GM12801 (cell line): ENCODE results near the gene CCDC182.

Source experiments
- CTCF ChIP-seq: IDR thresholded peaks from one replicate; pipeline ENCODE4 v1.5.1; 2011; ENCODE audit warnings: control low read depth; ENCODE audit not compliant: insufficient read length; ENCODE audit errors: extremely low read depth

Gene CCDC182

DNA sequence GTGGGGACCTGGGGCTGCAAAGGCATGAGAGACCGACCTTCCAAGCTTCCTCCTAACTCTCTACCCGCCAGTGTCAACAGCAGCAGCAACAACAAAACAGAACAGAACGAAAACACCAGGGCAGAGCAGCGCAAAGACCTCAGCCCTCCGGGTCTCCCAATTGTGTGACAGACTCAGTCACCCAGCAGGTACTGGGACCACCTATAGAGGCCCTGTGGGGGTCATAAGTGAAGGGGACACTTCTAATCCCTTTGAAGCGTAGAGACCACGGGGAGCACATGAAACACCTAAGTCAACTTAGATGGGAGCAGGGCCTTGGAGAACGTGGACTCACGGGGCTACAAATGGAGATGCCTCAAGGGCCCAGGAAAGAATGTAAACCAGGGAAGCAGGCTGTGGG, 12.6 kb upstream of the CCDC182 start:
- TF ChIP-seq CTCF, result no peak

- no peak for TF ChIP-seq CTCF
Measured at GRCh38 chr17:57756951-57757350, 11.9 kb upstream of the CCDC182 start.

DNA sequence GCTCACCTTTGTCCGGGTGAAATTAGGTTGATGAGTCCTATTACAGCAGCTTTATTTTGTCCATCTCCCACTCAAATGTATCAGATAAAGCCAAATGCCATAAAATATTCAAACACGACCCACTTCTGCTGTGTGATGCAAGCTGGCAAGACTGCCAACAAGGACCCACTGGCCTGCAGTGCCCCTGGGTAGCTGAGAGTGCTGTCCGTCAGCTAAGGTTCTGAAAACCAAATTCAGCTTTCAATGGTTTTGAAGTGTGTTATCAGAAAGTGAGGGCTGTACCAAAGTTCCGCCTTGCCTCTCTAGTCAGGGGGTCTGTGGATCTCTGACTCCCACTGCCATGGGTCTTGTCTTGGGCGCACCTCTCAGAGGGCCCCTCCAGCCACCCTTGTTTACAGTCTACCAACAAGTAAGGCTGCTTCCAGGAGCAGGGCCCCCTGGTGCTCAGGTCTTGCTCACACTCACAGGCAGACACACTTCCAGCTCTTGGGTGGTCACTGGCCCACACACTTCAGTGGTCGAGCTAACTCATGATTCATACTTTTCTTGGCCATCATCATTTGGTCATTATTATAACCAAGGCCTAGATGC, 10.5 kb upstream of the CCDC182 start:
- TF ChIP-seq CTCF, result no peak

DNA sequence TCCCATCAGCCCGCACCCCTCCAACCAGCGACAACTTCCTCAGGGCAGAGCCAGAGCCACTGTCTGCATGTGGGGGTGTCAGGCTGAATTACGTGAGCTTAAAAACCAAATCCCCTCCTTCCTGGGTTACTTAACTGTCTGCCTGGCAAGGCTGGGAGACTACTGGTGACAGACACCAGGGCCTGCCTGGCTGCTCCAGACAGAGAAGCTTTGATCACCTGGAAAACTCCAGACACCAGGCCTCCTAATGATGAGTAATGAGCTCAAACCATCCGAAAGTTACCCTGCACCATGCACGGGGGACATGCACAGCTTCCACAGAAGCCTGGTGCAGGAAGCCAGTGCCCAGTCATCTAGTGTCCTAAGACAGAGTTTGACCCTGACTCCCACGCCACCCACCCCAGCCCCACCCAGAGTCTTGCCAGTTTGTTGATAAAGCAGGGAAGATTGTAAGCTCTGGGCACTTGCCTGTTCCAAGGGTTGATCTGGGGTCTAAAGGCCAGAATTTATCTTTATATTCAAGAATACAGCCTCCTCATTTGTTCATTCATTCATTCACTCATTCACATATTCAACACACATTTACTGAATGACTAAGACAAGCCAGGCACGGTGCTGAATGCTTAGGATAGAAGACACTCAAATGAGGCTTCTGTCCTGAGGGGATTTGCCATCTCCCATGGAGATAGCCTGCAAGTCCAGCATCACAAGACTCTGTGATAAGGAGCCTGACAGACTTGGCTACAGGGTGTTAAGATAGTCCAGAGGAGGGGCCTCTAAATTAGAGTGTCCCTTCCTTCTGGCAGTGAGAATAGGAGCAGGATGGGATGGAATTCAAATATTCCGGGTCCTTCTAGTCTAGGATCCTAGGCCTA, 7.2 kb upstream of the CCDC182 start:
- TF ChIP-seq CTCF, result no peak

DNA sequence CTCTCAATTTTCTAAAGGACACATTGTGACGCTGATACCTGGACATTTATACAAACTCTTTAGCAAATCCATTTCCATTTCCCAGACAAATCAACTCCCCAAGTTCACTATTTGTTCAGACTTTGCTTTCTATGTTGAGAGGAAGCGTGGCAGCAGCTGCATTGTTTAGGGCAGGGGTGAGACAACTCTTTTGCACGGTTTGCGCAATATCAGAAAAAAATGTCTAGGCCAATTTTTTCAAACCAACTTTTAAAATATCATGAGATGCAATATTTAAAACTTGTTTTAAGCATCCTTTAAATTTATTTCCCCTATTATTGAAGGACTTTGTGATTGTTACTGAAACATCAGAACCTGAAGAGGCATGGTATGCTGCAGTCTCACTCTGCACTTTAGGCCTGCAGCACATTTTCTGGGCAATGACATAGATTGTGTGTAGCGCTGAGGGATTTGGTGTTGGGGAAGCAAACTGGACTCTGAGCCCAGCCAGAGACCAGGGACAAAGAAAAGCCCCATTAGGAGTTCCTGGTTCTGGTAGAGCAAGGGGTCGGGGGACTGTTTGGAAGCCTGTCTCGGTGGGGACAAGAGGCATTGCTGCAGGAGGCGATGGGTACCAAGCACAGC, 6.4 kb upstream of the CCDC182 start:
- no peak for TF ChIP-seq CTCF

GRCh38 chr17:57750895-57751294, 5.8 kb upstream of the CCDC182 start:
- TF ChIP-seq CTCF, result no peak

DNA sequence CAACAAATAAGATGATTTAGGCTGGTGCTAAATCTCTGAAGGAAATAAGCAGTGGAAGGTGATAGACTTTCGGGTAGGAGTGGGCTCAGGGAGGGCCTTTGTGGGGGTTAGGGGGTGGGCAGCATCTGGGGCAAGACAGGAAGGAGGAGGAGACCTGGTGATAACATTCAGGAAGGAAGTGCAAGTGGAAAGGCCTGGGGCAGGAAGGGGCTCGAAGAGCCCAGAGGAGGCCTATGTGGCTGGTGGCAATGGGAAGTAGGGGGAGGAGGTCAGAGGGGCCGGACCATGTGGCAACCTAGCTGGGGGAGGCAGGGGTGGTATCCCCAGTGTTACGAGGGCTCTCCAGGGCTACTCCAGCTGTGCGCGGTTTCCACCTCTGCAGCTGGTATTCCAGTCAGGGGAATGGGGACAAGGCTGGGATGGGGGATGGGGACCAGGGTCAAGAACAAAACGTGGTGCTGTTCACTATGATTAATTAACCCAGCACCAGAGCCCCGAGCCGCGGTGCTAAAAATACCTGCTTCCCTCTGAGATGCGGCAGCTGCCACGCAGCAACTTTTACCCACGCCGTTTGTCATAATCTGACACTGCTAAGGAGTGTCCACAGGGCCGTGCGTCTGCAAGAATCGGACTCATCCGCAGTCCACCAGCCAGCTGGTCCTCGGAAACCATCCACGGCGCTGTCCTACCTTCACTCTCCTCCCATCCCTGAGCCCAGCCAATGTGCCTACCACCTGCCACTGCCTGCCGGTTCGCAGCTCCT, 5.2 kb upstream of the CCDC182 start:
- TF ChIP-seq CTCF, result no peak
